Psoas muscle (tissue), 8 donors: ENCODE measurements around the gene TRPV3. TPM values are rescaled to one million over a fixed set of nuclear protein-coding genes. Genes with fewer than 3 reads are reported as not detected.
A peak's percentile ranks its signal among the peaks of the same experiment; 100 is the strongest.

Source experiments
- ATAC-seq, 4 donors: fragments of 200-7000 bp; cut with Tn5 transposase; one replicate each; pipeline ENCODE4 v1.9.1; 2020; ENCODE audit warnings: moderate library complexity in 3 of 4, mild to moderate bottlenecking in 2 of 4
- DNase-seq, 2 donors: peaks; one replicate each; pipeline ENCODE4 v3.0.0-alpha.2; 2020
- H3K27ac ChIP-seq: fragments of 200-600 bp; one replicate; pipeline ENCODE4 v1.8.0; 2022
- H3K27me3 ChIP-seq, 3 donors: fragments of 200-600 bp in 1 of 3; one replicate each; pipeline versions ENCODE4 v1.6.1 to v1.8.0; 2013 to 2022; ENCODE audit warnings: low read length in 2 of 3, mild to moderate bottlenecking in 2 of 3, moderate library complexity in 1 of 3; ENCODE audit not compliant: insufficient read depth in 3 of 3
- H3K36me3 ChIP-seq, 2 donors: fragments of 200-600 bp in 1 of 2; one replicate each; pipeline versions ENCODE4 v1.6.1 to v1.8.0; 2013 to 2022; ENCODE audit warnings: low read depth in 1 of 2, mild to moderate bottlenecking in 1 of 2, moderate library complexity in 1 of 2; ENCODE audit not compliant: insufficient read depth in 1 of 2
- H3K4me1 ChIP-seq: fragments of 200-600 bp; one replicate; pipeline ENCODE4 v1.8.0; 2022
- H3K4me3 ChIP-seq: fragments of 200-600 bp; one replicate; pipeline ENCODE4 v1.8.0; 2022; ENCODE audit warnings: mild to moderate bottlenecking
- H3K9me3 ChIP-seq: fragments of 200-600 bp; one replicate; pipeline ENCODE4 v1.8.0; 2022
- CTCF ChIP-seq: fragments of 200-600 bp; IDR thresholded peaks from one replicate; pipeline ENCODE4 v1.8.0; 2022; ENCODE audit warnings: antibody characterized with exemption
- WGBS, 3 donors: extraction: QIAGEN DNeasy Blood & Tissue Kit; methylation state at CpG; one replicate each; pipeline versions ENCODE4 v1.1.6 to v1.1.7; 2013; 5-methylcytosine and 5-hydroxymethylcytosine counted together
- intact Hi-C, 2 donors: fragments of 100-400 bp; cut with DNase I; formaldehyde crosslinking; loops; one replicate each; pipeline versions ENCODE4 v1.11.0 to v1.14.2; 2022
- polyA plus RNA-seq, 3 donors: library from polyadenylated mRNA; stranded (reverse); fragments of 200-250 nt; gene quantifications; one replicate each; pipeline ENCODE4 v1.2.3, GENCODE V29; 2013
- total RNA-seq, 4 donors: library from RNA; stranded (reverse); fragmentation: NEBNext Ultra II Directional in 2 of 4; extraction: Animal tissue kit (Norgen Biotek cat#: 25700) in 2 of 4; gene quantifications; one replicate each; pipeline versions ENCODE4 v1.2.1 to v1.2.4, GENCODE V29; 2021 to 2023
- donor health status: healthy with polysubstance abuse.
- donor health status: DM: no; HTN: no; CAD: no; lungs with moderate emphysema.
- donor health status: Bipolar disorder and iron deficiency.
- donor health status: healthy.
- donor health status: DM: yes; HTN: yes; CAD: no.
- donor health status: DM: no; HTN: no; CAD: no.
- donor health status: DM: no; HTN: no; CAD: no.
- donor health status: DM: yes; HTN: yes; CAD: no.

The TRPV3 gene
- total and polyA plus RNA-seq, 7 donors = 0.32 to 10.1 (median 0.71) TPM

DNA sequence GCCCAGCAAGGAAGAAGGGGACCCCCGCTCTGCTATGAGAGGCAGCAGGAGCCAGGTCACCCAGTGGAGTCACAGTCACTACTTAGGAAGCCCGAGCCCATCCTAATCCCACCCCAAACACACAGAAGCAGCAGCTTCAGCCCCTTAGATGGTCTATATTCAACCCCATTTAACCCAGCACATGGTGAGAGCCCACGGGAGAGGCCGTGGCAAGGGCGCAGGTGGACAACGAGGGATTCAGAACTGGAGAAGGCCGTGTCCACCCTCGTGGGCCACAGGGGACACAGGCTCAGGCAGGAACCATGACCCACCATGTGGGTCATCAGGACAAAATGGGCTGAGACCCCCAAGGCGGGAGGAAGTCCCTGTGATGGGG lies 1.6 kb upstream of the TRPV3 start:
- 89 to 92% (median 89%) methylated on average over 9 of the region's 9 CpGs for WGBS, 3 donors
- no peaks in the 10 kb centered on the region for H3K27me3 ChIP-seq
- no peaks in the 10 kb centered on the region for H3K36me3 ChIP-seq
- ATAC-seq (no peak), DNase-seq (no peak)
- peaks cover 9% of the 10 kb centered on the region for H3K4me1 ChIP-seq
- no peak overlapping the region for H3K4me3 ChIP-seq
- intact Hi-C loops = no loop called here
- TF ChIP-seq CTCF = no peak
- no peaks in the 10 kb centered on the region for H3K9me3 ChIP-seq
- no peak overlapping the region for H3K27ac ChIP-seq

GRCh38 chr17:3558603-3559269 lies 1.1 kb upstream of the TRPV3 start:
- intact Hi-C loops = no loop called here
- 32 to 49% (median 36%) methylated on average over 25 of the region's 25 CpGs for WGBS, 3 donors
- no peak for DNase-seq

DNA sequence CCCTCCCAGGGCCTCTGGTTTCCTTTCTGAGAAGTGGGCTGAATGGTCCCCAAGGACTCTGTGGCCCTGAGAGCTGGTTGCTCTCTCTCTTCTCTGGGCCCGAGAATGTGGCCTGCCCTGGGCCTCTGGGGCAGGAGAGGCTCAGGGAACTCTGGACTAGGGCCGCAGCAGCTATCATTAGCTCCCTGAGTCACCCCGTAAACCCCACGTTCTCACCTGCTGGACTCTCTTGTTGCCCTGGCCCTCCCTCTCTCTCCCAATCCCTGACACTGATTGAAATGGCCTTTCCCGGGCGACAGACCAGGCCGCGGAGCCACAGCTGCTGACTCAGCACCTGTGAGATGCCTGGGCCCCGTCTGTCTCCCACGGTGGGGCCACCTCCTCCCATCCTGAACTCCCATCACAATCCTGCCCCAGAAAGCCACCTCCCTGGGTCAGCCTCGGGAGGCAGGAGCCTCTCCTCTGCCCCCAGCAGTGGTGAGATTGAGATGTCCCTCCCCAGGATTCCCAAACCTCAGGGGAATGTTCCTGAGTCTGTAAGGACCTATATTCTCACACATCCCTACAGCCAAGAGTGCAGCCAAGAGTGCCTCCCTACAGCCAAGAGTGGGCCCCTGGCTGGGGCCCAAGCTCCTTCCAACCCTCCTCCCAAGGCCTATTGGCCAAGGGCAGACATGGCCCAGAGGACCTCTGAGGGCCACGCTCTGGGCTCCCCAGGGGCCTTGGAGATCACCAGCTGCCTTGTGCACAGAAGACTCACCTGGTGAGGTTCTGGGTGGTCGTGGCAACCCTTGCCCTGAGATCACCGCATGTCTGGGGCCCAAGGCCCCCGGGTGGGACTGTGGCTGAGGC lies 470 bp downstream of the TRPV3 start:
- H3K27me3 ChIP-seq = no peaks in the 10 kb centered on the region
- ATAC-seq (peak; percentile 64 to 86 (median 66)), DNase-seq (no peak)
- intact Hi-C loops = loop anchor here in 1 of 2 donors (1.0 kb wide), 1 partner anchor 25 kb away; no protein-coding TSS in a partner anchor
- H3K27ac ChIP-seq = peak overlapping the region; percentile 11
- WGBS, 3 donors = 37 to 41% (median 39%) methylated on average over 15 of the region's 15 CpGs
- TF ChIP-seq CTCF = no peak
- peak overlapping the region; percentile 29 for H3K4me3 ChIP-seq
- no peaks in the 10 kb centered on the region for H3K4me1 ChIP-seq
- H3K9me3 ChIP-seq = no peaks in the 10 kb centered on the region
- no peaks in the 10 kb centered on the region for H3K36me3 ChIP-seq

More at GRCh38 chr17:3558603-3559269, 1.1 kb upstream of the TRPV3 start:
- Histone ChIP-seq H3K9me3 (no peaks in the 10 kb centered on the region), H3K36me3 (no peaks in the 10 kb centered on the region), H3K27ac (no peak overlapping the region), H3K4me3 (no peak overlapping the region), H3K4me1 (peaks cover 9% of the 10 kb centered on the region), H3K27me3 (no peaks in the 10 kb centered on the region)
- peak; percentile 23 to 38 (median 32) for ATAC-seq
- no peak for TF ChIP-seq CTCF

DNA sequence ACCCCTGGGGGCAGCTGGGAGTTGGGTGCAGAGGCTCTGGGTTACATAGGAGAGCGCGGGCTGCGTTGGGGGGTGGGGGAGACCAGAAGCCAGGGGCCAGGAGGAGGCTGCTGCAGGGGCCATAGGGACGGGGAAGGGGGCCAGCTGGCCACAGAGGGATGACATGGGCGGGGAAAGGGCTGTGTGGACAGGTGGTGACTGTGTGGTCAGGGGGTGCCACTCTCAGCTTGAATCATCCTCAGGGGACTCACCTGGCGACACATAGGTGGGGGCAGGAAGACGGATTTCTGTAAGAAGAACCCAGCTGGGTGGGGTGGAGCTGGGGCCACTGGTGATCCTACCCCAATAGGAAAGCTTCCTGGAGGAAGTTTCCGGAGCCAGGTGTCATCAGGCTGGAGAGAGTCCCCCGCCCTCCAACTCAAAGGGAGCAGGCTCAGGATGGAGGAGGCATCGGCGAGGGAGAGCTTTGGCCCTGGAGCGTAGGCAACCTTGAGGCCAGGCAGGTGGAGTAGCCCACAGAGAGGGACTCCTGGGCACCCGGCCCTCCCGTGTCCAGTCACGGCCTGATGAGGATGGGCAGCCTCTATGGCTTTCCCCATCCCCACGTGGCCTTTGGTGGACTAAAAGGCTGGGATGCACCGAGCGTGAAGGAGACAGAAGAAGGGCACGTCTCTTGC lies 1.2 kb downstream of the TRPV3 start:
- TF ChIP-seq CTCF = no peak
- no peaks in the 10 kb centered on the region for H3K9me3 ChIP-seq
- H3K36me3 ChIP-seq = no peaks in the 10 kb centered on the region
- ATAC-seq (no peak), DNase-seq (no peak)
- no peak overlapping the region for H3K4me3 ChIP-seq
- no peaks in the 10 kb centered on the region for H3K27me3 ChIP-seq
- H3K27ac ChIP-seq = no peak overlapping the region
- intact Hi-C loops = loop anchor here in 1 of 2 donors (1.0 kb wide), 1 partner anchor 24 kb away; no protein-coding TSS in a partner anchor
- 86 to 94% (median 93%) methylated on average over 17 to 19 of the region's 19 CpGs for WGBS, 3 donors
- no peaks in the 10 kb centered on the region for H3K4me1 ChIP-seq
